ENCODE results near the gene PTPRJ.

- TF ChIP-seq POLR2A (IDR thresholded peaks at IDR 0.05; ENCODE audit: low read depth, low read length) (no peak), TAF1 (IDR thresholded peaks at IDR 0.05; ENCODE audit: borderline replicate concordance, low read depth, low read length) (no peak)
Measured at GRCh38 chr11:48101044-48101733, 120.8 kb downstream of the PTPRJ start.

All from GM12892 (cell line).